AG04450 (cell line): Measurements from ENCODE around the gene RNF126. TPM values are rescaled to one million over a fixed set of nuclear protein-coding genes. Genes with fewer than 3 reads are reported as not detected.
"Not testable (repeated sequence)": the region's sequence is repeated elsewhere in the genome, so short reads cannot be mapped to it uniquely, and the experiment has no call there.

ENCODE experiments used
- CTCF ChIA-PET: fragments of 300-600, 350-600 bp; formaldehyde crosslinking; extraction: SDS; loops from one replicate; lab custom pipeline; 2022; ENCODE audit warnings: antibody characterized with exemption, inconsistent platforms; lab: Charles Lee
- POLR2A ChIA-PET: fragments of 350-600 bp; formaldehyde crosslinking; extraction: SDS; loops from one replicate; lab custom pipeline; 2021; ENCODE audit warnings: antibody characterized with exemption, inconsistent platforms; lab: Yijun Ruan, JAX
- DNase-seq: peaks from one replicate; pipeline ENCODE4 v3.0.0-alpha.2; 2011; ENCODE audit warnings: low read depth, low spot score
- H3K27ac ChIP-seq: one replicate; pipeline ENCODE4 v1.5.1; 2012; ENCODE audit warnings: low read depth, low read length, control low read depth
- H3K27me3 ChIP-seq: one replicate; pipeline ENCODE4 v1.6.0; 2012; ENCODE audit warnings: low read length; ENCODE audit not compliant: control insufficient read depth, insufficient read depth
- H3K4me3 ChIP-seq: 2 replicates; pipeline ENCODE4 v1.5.1; 2011; ENCODE audit warnings: mild to moderate bottlenecking, low read depth, low read length, control low read depth
- H3K9me3 ChIP-seq: 2 replicates; pipeline ENCODE4 v1.5.1; 2012; ENCODE audit warnings: low read length; ENCODE audit not compliant: control insufficient read depth, insufficient read depth
- polyA plus RNA-seq: library from polyadenylated mRNA; depleted of rRNA; stranded (reverse); fragments of >200 nt; gene quantifications from 2 replicates; pipeline ENCODE4 v1.2.3, GENCODE V29; 2011
- TF ChIP-seq, protein P1 (sequence below): IDR thresholded peaks from 2 replicates; pipeline ENCODE4 v1.5.1; 2011; ENCODE audit warnings: low read depth, low read length, control low read depth, inconsistent platforms

The RNF126 gene
- polyA plus RNA-seq, 1 experiment, result 1.7 TPM

DNA sequence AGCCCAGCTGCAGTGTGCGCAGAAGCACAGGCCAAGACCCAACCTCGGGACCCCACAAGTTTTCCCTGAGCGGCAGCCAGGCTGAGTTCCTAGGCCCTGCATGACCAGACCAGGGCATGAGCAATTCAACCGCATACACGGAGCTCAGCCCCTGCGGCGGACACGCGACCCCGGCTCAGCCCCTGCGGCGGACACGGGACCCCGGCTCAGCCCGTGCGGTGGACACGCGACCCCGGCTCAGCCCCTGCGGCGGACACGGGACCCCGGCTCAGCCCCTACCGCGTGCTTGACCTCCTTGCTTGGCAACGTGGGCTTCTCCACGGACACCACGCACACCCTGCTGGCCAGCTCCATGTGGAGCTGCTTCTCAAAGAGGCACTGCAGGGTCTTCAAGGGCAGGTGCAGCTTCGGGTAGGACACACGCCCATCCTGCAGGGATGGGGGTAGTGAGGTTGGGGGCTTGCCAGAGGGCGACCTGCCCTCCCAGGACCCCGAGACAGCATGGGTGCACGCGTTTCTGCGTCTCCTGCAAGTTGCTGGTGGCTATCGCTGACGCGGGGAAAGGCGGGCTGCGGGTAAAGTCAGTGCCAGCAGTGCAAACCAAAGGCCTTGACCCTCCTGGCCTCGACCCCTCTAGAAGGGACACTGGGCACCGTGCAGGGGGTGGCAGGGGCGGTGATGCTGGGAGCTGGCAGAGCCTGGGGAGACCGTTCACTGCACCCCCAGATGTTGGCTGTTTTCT, 39.7 kb downstream of the RNF126 start:
- CTCF ChIA-PET, result no interaction called here
- Histone ChIP-seq H3K27ac (peak overlapping the region; percentile 39), H3K9me3 (peaks cover 17% of the 10 kb centered on the region; the same call in 1 of the 2 replicates), H3K4me3 (no peak overlapping the region), H3K27me3 (no peaks in the 10 kb centered on the region)
- DNase-seq, result no peak
- TF ChIP-seq, protein P1, sequence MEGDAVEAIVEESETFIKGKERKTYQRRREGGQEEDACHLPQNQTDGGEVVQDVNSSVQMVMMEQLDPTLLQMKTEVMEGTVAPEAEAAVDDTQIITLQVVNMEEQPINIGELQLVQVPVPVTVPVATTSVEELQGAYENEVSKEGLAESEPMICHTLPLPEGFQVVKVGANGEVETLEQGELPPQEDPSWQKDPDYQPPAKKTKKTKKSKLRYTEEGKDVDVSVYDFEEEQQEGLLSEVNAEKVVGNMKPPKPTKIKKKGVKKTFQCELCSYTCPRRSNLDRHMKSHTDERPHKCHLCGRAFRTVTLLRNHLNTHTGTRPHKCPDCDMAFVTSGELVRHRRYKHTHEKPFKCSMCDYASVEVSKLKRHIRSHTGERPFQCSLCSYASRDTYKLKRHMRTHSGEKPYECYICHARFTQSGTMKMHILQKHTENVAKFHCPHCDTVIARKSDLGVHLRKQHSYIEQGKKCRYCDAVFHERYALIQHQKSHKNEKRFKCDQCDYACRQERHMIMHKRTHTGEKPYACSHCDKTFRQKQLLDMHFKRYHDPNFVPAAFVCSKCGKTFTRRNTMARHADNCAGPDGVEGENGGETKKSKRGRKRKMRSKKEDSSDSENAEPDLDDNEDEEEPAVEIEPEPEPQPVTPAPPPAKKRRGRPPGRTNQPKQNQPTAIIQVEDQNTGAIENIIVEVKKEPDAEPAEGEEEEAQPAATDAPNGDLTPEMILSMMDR, result no peak
- POLR2A ChIA-PET, result interaction anchor here (0.6 kb wide), 1 partner anchor 37 kb away, joined by 8 read pairs; no protein-coding TSS in a partner anchor

GRCh38 chr19:622666-623065, 40.3 kb downstream of the RNF126 start:
- ChIA-PET POLR2A (interaction anchor here (0.6 kb wide), 1 partner anchor 36 kb away, joined by 8 read pairs; no protein-coding TSS in a partner anchor), CTCF (no interaction called here)
- Histone ChIP-seq H3K9me3 (peaks cover 17% of the 10 kb centered on the region; the same call in 1 of the 2 replicates), H3K27ac (no peak overlapping the region), H3K27me3 (no peaks in the 10 kb centered on the region), H3K4me3 (no peak overlapping the region)
- TF ChIP-seq, protein P1, result no peak
- DNase-seq, result no peak

- ChIA-PET POLR2A (no interaction called here), CTCF (no interaction called here)
- TF ChIP-seq, protein P1, result no peak
- H3K27ac ChIP-seq, result no peak overlapping the region
- DNase-seq, result no peak
- no peak overlapping the region for H3K4me3 ChIP-seq
- peaks cover 17% of the 10 kb centered on the region; the same call in 1 of the 2 replicates for H3K9me3 ChIP-seq
- H3K27me3 ChIP-seq, result no peaks in the 10 kb centered on the region
Measured at GRCh38 chr19:621819-622218, 41.2 kb downstream of the RNF126 start.

DNA sequence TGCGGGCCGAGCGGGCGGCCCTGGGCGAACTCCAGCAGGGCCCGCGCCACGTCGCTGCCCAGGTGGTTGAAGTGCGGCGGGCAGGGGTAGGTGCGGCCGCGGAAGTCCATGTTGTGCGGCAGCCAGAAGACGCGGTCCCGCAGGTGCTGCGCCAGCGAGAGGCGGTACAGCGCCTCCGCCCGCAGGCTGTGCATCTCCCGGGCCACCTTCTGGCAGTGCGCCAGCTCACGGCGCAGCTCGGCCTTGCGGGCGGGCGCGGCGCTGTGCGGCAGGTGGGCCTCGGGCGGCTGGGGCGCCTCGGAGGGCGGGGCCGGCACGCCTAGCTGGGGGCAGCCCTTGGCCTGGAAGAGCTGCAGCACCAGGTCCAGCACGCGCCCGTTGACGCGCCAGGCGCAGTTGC, 41.8 kb downstream of the RNF126 start:
- CTCF ChIA-PET, H3K27me3 ChIP-seq, H3K4me3 ChIP-seq, POLR2A ChIA-PET, H3K27ac ChIP-seq, DNase-seq: not testable (repeated sequence)
- peaks cover 17% of the 10 kb centered on the region; the same call in 1 of the 2 replicates for H3K9me3 ChIP-seq

- CTCF ChIA-PET, result no interaction called here
- H3K9me3 ChIP-seq, result peaks cover 17% of the 10 kb centered on the region; the same call in 1 of the 2 replicates
Measured at GRCh38 chr19:620166-620862, 42.7 kb downstream of the RNF126 start.

More at GRCh38 chr19:620166-620862, 42.7 kb downstream of the RNF126 start:
- POLR2A ChIA-PET, result no interaction called here
- no peaks in the 10 kb centered on the region for H3K27me3 ChIP-seq
- no peak overlapping the region for H3K4me3 ChIP-seq
- H3K27ac ChIP-seq, result no peak overlapping the region
- TF ChIP-seq, protein P1, result no peak
- no peak for DNase-seq
